NCI-H187 (cell line): ENCODE results near the gene KCNJ5.

ENCODE experiments used
- DNase-seq, 2 experiments: peaks; one replicate each; lab custom pipeline; 2025; lab: John Stamatoyannopoulos, UW

Gene KCNJ5

GRCh38 chr11:128957202-128957482, 66.0 kb downstream of the KCNJ5 start:
- no peak for DNase-seq

- no peak for DNase-seq
Observed at GRCh38 chr11:128961645-128962044, 70.5 kb downstream of the KCNJ5 start.

GRCh38 chr11:128962896-128963295, 71.7 kb downstream of the KCNJ5 start:
- no peak for DNase-seq

- DNase-seq = no peak
Observed at GRCh38 chr11:128963744-128964325, 72.7 kb downstream of the KCNJ5 start.

- DNase-seq = no peak
Observed at GRCh38 chr11:128964463-128964930, 73.3 kb downstream of the KCNJ5 start.

GRCh38 chr11:128965485-128965884, 74.3 kb downstream of the KCNJ5 start:
- DNase-seq = no peak

GRCh38 chr11:128967578-128967977, 76.4 kb downstream of the KCNJ5 start:
- DNase-seq = no peak

GRCh38 chr11:128968916-128969315, 77.8 kb downstream of the KCNJ5 start:
- DNase-seq = no peak
